SKM-1 (cell line): ENCODE results near the gene NCOR2.
A peak's percentile ranks its signal among the peaks of the same experiment; 100 is the strongest.

Experiments used
- DNase-seq: peaks from one replicate; lab custom pipeline; 2025; ENCODE audit not compliant: unreplicated experiment; lab: John Stamatoyannopoulos, UW

Gene NCOR2

DNA sequence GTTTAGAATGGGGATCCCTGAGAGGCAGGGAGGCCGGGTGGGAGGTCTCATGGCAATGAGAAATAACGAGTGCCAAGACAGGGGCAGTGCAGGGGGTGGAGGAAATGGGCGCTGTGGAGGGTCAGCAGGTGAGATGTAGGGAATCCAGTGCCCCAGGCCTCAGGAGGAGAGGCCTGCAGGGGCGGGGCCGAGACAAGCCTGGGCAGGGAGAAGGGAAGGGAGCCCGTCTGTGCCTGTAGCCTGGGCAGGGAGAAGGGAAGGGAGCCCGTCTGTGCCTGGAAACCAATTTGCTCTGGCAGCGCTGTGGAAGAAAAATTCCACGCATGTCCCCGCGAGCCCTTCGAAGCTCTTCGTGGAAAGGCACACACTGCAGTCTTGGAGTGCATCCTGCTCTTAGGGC, 10.6 kb upstream of the NCOR2 start:
- DNase-seq, result no peak

DNA sequence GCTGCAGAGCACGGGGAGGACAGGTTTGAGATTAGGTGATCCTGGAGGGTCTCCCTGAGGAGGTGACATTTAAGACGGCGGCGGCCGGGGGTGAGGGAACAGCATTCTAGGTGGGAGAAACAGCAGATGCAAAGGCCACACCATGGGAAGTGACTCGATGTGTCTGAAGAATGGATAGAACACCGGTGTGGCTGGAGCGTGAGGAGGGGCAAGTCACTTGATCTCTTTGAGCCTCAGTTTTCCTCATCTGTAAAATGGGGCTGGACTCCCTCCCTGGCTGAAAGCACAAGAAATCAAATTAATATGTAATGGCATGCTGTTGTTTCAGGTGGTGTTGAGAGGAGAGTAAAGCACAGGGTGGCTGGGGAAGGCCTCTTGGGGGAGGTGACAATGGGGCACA, 10.0 kb upstream of the NCOR2 start:
- no peak for DNase-seq

DNA sequence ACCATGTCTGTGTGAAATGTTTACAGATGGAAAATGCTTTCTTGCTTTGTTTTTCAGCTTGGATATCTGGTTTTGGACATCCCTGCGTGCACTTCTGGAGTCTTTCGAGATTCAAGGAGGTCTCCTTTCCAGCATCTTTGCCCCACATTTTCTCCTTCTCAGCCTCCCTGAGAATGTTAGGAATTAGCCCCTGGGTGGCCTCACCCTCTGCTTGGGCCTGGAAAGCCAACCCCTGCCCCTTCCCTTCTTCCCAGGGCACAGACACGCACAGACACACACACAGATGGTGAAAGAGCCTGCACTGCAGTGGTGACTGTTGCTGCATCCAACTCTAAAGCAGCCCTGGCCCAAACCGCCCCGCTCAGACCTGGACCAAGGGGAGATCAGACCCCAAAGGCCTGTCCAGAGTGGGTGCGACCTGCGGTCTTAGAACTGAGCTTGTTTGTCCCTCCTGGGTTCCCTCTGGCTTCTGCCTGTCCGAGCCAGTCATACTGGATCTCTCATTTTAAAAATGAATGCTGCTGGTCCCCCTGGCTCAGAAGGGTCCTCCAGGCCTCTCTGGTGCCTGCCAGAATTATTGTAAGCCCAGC, 8.7 kb upstream of the NCOR2 start:
- DNase-seq, result no peak

DNA sequence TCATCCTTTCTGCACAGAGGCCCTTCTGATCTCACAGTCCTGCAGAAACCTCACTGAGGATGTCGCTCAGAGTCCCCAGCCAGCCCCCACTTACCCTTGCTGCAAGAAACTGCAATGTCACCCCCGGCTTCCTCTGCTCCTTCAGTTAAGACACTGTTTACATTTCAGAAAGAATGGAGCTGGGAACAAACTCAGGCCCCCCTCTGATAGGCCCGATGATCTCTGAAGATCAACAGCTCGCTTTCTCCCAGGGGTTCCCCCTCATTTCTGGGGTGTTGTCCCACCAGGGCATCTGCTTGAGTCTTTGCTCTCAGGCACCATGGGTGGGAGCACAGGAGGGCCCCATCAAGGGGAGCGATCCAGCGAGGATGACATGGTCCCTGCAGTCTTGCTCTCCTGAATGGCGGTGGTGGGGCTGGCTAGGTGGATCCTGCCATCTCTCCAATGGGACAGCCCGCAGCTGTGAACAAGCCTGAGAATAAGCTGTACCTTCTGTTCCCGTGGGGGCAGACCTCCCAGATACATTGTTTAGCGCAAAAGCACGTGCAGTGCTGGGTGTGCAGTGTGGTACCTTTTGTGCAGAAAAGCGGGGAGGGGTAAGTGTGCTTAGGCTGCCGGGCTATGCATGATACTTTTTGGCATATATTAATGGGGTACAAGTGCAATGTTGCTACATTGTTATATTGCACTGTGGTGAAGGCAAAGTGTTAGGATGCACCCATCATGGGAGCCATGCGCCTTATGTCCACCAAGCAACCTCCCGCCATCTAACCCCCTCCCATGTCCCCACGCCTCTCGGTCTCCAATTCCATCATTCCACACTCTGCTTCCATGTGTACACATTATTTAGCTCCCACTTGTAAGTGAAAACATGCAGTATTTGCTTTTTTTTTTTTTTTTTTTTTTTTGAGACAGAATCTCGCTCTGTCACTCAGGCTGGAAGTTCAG, 6.7 kb upstream of the NCOR2 start:
- DNase-seq, result no peak

DNA sequence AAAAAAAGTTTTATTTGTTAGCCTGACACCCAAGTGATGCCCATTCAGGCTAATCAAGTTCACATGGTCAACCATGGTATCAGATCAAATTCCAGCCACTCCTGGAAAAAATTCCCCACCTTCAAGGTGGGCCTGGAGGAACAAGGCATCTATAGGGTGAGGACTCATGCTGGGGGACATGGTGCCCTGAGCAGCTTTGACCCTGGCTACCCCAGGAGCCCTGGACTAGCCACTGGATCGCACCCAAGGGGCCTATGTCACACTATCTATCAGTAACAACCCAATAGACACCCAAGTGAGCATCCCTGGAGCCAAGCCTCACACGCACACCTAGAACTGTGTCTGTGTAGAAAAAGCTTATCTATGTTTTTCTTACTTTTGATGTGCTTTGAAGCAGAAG, 4.1 kb upstream of the NCOR2 start:
- DNase-seq, result no peak

DNA sequence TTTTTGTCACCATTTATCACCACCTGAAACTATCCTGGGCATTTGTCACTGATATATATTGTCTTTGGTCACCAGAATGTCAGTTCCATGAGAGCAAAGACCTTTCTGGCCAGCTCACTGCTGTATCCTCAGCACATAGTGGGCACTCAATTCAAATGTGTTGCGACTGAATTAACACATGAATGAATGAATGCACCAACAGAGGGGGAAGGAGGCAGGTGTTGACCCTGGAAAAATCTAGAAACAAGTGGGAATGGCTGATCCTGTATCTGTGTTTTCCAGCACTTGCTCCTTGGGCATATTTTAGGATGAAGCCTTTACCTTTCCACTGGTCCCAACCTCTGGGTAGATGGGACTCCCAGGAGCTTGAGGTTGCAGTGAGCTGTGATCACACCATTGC, 3.4 kb upstream of the NCOR2 start:
- no peak for DNase-seq

DNA sequence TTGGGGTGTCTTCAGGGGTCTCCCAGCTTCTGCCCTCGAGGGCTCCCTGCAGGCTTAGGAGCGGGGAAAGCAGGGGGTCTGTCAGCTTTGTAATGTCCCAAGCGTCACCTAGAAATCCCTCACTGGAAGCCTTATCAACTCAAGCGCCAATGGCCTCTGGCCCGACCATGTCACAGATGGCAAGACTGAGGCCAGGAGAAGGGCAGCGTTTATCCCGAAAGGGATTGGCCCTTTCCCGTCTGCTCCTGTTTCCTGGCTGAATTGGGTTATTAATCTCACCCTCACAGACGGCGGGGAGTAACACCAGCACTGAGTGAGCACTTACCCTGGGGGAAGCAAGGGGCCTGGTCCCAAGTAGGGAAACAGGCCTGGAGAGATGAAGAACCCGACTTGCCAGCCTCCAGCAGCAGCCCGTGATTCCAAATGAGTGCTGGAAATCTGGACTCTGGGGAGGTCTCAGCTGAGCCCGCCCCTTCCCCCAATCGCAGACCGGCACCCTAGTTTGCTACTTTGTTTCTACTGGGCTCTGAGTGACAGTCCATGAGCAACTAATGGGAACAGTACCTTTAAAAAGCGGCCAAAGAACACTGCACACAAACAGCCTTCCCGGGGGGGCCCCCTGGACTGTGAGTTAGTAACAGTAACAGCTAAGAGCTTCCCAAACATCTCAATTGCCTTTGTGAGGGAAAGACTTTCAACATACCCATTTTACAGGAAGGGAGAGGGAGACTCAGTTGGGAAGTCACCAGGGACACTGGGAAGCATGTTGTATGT, 2.1 kb upstream of the NCOR2 start:
- DNase-seq, result no peak

DNA sequence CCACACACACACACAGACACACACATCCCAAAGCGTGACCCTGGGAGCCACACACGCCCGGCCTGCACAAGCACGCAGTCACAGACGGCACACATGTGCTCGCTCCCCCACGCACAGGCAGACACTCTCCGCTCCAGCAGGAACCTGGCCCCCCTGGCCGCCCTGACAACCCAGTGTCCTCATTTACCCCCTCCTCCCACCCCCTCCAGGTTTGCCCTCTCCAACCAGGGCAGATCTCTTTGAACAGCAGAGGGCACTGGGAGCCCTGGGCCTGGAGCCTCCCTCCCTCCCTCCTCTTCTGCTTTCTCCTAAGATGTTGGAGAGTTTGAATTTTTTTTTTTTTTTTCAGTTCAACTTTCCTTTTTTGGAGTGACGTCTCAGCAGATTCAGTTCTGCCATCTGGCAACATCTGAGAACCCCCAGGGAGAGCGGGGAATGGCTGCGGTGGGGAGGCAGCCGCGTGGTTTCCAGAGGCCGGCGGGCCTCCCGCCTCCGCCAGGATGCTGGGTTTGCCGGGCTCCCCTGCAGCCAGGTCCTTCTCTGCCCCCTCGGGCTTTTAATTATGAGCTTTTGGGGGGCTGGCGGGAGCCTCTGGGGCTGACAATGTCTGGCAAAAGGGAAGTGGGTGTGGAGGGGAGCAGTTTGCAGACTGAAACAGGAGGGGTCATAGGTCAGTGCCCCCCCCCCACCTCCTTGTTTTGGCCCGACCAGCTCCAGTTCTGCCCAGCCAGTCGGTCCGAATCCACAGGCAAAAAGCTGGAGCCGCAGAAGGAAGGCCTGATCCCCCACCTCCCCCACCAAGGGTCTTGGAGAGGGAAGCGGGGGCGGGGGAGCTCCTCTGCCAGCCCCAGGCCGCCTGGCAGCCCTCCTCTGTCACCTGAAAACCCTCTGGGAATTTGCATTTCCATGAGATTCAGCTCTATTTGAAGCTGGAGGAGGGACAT, 1.3 kb upstream of the NCOR2 start:
- peak; percentile 16 for DNase-seq

DNA sequence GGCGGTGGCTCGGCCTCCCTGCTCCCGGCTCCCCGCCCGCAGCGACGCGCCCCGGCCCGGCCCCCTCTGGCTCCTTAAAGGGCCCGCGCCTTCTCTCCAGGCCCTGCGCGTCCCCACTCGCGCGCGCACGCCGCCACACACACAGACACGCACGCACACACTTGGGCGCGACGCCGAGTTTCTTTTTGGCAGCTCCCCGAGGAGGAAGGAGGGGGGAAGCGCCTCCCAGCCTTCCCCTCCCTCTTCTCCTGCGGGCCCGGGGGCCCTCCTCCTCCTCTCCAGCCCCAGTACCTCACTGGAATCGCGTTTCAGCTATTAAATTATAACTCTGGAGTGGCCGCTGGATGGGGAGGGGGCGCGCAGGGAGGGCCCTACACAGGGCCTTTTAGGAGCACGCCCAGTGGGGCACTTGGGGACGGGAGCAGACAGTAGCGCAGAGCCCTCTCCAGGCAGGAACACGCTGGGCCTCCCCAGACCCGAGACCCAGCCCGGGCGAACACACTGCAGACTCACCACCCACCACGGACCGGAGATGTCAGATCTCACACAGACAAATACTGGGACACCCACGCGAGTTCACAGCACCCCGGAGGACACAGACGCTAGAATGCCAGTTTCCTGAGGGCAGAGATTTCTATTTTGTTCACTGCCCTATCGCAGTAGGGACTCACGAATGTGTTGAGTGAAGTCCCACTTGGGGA, 411 bp upstream of the NCOR2 start:
- peak; percentile 28 for DNase-seq

DNA sequence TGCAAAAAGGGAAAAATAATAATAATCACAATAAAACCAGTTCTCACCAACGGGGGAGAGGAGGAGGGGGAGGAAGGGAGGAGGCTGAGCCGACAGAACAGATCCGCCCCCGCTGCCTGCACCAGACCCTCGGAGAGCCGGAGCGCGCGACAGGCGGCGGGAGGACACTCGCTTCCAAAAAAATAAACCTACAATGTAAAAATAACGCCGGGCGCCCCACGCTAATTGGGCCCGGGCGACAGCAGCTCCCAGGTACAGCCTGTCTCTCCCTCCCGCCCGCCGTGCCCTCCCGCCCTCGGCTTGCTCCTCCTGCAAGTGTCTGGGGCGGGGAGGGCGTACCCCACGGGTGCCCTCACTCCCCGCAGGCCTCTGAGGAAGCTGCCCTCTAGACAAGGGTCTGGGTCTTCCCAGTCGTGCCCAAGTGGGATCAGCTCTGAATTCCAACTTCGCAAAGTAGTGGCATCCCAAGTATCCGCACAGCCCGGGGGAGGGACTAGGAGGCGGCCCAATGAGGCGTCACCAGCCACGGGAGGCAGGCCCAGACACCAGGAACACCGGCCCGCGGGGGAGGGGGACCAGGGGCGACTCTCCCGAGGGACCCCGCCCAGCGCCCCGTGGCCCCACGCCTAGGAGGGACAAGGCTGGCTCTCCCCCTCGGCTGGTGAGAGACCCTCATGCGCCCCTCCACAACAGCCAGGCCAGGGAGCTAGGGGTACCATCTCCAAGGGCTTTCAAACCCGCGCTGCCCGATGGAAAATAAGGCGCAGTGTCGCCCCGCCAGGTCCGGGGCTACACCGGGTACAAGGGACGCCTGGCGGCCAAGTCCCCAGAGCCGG, 1.0 kb downstream of the NCOR2 start:
- no peak for DNase-seq

DNA sequence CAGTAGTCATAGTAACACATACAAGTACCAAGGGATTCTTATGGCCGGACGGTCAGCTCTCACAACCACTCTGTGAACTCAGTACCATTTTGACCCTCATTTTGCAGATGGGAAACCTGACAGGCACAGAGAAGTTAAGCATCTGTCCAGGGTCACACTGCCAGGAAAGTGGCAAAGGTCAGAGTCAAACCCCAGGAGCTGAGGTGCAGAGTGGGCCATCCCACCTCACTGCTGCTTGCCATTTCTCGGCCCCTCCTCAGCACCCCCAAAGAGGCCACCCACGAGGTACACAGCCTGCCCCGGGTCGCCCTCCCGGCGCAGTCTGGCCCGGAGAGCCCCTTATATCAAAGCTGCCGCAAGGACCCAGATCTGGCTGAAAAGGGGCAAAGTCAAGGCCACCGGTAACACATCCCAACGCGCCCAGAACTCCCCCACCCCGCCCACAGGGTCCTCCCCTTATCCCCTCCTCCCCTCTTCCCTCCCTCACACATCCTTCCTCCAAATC, 1.7 kb downstream of the NCOR2 start:
- no peak for DNase-seq

DNA sequence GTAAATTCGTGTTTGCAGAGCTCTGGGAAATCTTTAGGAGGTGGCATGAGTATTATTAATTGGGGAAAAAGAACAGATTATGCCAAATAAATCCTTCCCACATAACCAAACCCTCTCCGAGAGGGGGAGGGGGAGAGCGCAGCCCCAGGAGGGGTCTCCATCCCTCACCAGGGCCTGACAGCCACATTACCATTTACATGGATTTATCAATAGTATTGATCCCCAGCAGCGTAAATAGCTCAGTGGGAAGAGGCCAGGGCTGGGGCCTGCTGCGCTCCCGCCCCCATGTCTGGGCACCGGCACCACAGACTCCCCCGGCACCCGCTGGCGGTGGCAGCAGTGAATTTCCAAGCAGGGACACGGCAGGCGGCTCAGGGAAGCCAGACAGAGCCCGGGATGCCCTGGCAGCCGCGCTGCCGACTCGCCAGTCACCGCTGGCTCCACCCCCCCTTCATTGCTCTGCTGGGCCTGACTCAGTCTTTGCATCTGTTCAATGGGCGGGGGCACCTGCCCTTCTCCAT, 2.4 kb downstream of the NCOR2 start:
- no peak for DNase-seq

DNA sequence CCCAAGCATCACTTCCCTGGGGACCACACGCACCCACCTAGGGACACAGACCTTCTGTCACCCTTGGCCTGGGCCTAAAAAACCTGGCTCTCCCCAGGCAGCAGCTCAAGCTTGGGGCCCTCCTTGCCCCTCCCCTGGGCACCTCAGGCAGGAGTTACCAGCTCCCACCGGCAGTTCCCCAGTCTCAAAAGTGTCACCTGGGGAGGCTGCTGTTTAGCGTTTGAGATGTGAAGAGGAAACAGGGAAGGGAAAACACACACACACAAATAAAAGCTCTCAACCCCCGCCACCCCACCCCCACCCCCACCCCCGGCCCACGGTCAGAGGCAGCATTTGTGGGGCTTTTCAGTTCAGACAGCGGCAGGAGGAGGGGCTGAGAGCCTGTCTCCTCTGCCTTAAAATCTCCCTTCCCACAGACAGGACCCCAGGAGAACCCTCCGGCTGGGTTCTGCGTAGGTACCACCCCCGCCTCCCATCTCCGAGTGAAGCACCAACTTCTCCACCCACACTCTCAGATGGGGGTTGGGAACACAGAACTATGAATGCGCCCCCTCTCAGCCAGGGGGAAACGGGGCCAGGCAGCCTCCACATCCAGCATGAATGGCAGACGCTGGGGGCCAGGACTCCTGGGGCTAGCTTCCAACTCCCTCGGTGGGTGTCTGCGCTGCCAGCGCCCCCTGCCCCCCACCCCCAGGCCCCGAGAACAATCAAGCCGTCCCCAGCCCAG, 3.0 kb downstream of the NCOR2 start:
- DNase-seq, result no peak

DNA sequence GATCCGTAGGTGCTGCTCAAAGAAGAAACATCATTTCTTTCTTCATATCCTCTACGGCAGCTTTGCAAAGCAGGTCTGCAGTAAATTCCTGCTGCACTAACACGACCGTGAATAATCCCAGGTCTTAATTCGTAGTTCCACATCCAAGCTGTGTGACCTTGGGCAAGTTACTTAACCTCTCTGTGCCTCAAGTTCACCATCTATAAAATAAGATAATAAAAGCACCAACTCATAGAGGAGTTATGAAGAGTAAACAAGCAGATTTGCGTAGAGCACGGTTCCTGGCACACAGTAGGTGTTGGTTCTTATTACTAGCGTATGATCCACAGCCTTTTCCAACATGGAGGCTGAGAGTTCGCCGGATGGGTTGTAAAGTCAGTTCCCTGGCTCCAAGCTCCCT, 3.6 kb downstream of the NCOR2 start:
- DNase-seq, result no peak

DNA sequence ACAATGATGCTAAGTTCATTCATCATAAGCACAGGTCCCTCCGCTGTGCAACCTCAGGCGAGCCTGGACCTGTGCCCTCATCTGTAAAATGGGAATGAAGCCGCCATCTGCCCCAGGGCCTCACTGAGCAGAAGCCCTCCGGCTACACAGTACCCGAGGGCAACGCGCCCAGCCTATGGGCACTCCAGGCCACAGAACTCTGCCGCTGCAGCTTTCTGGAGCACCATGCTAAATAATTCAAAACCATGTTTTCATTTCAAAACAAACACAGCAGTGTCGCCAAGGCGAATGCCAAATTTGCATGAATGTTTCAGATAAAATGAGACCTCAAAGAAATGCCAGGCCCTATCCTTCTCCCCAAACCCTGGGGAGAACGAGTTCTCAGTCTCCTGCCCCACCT, 4.0 kb downstream of the NCOR2 start:
- DNase-seq, result no peak

DNA sequence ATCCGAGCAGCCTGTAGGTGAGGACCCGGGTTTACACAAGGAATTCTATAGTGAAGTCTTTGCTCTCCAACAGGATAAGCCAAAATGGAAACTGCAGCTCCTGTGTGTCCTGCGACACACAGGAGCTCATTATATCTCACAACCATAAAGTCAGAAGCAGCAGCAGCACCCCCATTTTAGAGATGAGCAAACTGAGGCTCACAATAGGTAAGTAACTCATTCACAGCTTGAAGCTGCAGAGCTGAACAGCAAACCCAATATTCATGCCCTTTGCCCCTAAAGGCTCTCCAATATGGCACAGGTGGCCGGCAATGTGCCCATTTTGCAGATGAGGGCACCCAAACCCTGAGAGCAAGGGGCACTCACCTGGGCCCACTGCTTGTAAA, 4.6 kb downstream of the NCOR2 start:
- DNase-seq, result no peak

DNA sequence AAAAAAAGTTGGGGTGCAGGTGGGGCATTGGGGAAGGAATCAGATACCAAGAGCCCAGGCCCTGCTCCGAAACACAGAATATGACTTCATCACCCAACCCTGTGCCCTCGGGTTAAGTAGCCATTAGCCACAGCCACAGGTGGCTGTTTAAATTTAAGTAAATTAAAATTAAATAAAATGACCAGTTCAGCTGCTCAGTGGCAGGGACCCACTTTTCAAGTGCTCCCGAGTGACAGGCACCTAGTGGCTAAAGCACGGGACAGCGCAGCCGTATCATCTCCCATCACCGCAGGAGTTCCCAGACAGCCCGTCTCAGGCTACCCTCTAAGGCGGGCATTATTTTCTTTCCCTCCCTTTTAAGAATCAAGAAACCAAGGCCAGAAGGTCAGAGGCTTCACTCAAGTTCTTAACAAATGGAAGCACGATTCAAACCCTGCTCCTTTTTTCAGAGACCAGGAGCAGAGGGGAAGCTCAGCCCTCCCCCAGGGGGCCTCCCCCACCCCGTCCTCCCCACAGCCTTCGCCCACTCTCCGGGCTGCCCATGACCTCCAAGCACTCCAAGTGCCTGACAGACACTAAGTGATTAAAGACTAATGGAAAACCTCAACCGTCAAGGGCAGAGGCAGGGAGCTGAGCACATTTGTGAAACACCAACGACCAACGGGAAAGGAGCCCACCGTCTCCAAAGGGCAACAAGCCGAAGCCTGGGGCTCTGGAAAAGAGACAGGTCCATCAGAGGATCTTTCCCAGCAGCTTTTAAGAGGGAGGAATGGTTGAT, 5.2 kb downstream of the NCOR2 start:
- DNase-seq, result no peak
